Measurements from ENCODE around the gene SCN5A. TPM values are rescaled to one million over a fixed set of nuclear protein-coding genes. Genes with fewer than 3 reads are reported as not detected.
A peak's percentile ranks its signal among the peaks of the same experiment; 100 is the strongest.

The SCN5A gene
- total RNA-seq, 2 donors from 2014 or later, result 4.5 to 5.6 TPM

- Mint-ChIP-seq H3K4me3 (no peak overlapping the region), H3K36me3 (ENCODE audit: low read depth) (no peaks in the 10 kb centered on the region), H3K9me3 (no peaks in the 10 kb centered on the region), H3K4me1 (peaks cover 19% of the 10 kb centered on the region), H3K27me3 (ENCODE audit: insufficient read depth) (peaks cover 12% of the 10 kb centered on the region), H3K27ac (no peak overlapping the region)
- Histone ChIP-seq H3K27me3 (ENCODE audit: control insufficient read depth, insufficient read depth, low read length, poor library complexity, severe bottlenecking) (no peaks in the 10 kb centered on the region), H3K9ac (ENCODE audit: extremely low read depth, low read length, poor library complexity, severe bottlenecking) (no peak overlapping the region), H3K9me3 (ENCODE audit: control insufficient read depth, low read length) (no peaks in the 10 kb centered on the region), H3K36me3 (ENCODE audit: control insufficient read depth, insufficient read depth, low read length) (no peaks in the 10 kb centered on the region), H3K27ac (ENCODE audit: low read depth, low read length) (no peak overlapping the region), H3K4me1 (ENCODE audit: control insufficient read depth, insufficient read depth, low read length) (peaks cover 10% of the 10 kb centered on the region), H3K4me3 (ENCODE audit: low read length) (no peak overlapping the region)
- no peak for TF ChIP-seq CTCF (conservative IDR thresholded peaks at IDR 0.05)
- DNase-seq, result peak; percentile 57
- WGBS, 2 experiments (ENCODE audit: insufficient coverage in 1 of 2, insufficient read length in 1 of 2), result 92 to 94% methylated on average over 8 to 14 of the region's 14 CpGs
Measured at GRCh38 chr3:38579551-38580449, 69.7 kb downstream of the SCN5A start.

- peak; percentile 88 for DNase-seq
- Histone ChIP-seq H3K27ac (ENCODE audit: low read depth, low read length) (no peak overlapping the region), H3K4me1 (ENCODE audit: control insufficient read depth, insufficient read depth, low read length) (peaks cover 10% of the 10 kb centered on the region), H3K9ac (ENCODE audit: extremely low read depth, low read length, poor library complexity, severe bottlenecking) (no peak overlapping the region), H3K27me3 (ENCODE audit: control insufficient read depth, insufficient read depth, low read length, poor library complexity, severe bottlenecking) (no peaks in the 10 kb centered on the region), H3K4me3 (ENCODE audit: low read length) (no peak overlapping the region), H3K9me3 (ENCODE audit: control insufficient read depth, low read length) (no peaks in the 10 kb centered on the region), H3K36me3 (ENCODE audit: control insufficient read depth, insufficient read depth, low read length) (no peaks in the 10 kb centered on the region)
- peak; percentile 12 for TF ChIP-seq CTCF (conservative IDR thresholded peaks at IDR 0.05)
- Mint-ChIP-seq H3K9me3 (peaks cover 2% of the 10 kb centered on the region), H3K4me1 (peaks cover 19% of the 10 kb centered on the region), H3K4me3 (no peak overlapping the region), H3K36me3 (ENCODE audit: low read depth) (no peaks in the 10 kb centered on the region), H3K27ac (no peak overlapping the region), H3K27me3 (ENCODE audit: insufficient read depth) (peaks cover 13% of the 10 kb centered on the region)
- WGBS, 2 experiments (ENCODE audit: insufficient coverage in 1 of 2, insufficient read length in 1 of 2), result 77 to 87% methylated on average over 9 to 12 of the region's 12 CpGs
Measured at GRCh38 chr3:38579141-38579540, 70.3 kb downstream of the SCN5A start.

GRCh38 chr3:38578551-38578950, 70.9 kb downstream of the SCN5A start:
- WGBS, 2 experiments (ENCODE audit: insufficient coverage in 1 of 2, insufficient read length in 1 of 2), result 88 to 91% methylated on average over 6 to 9 of the region's 9 CpGs
- H3K9ac ChIP-seq (ENCODE audit: extremely low read depth, low read length, poor library complexity, severe bottlenecking), result no peak overlapping the region
- Mint-ChIP-seq H3K4me1 (peaks cover 19% of the 10 kb centered on the region), H3K4me3 (no peak overlapping the region), H3K27me3 (ENCODE audit: insufficient read depth) (peaks cover 13% of the 10 kb centered on the region), H3K36me3 (ENCODE audit: low read depth) (no peaks in the 10 kb centered on the region), H3K27ac (no peak overlapping the region), H3K9me3 (peaks cover 2% of the 10 kb centered on the region)
- DNase-seq, result no peak
- peaks cover under 1% of the 10 kb centered on the region for H3K9me3 ChIP-seq (ENCODE audit: control insufficient read depth, low read length)
- no peak overlapping the region for H3K27ac ChIP-seq (ENCODE audit: low read depth, low read length)
- no peak for TF ChIP-seq CTCF (conservative IDR thresholded peaks at IDR 0.05)
- H3K36me3 ChIP-seq (ENCODE audit: control insufficient read depth, insufficient read depth, low read length), result no peaks in the 10 kb centered on the region
- no peaks in the 10 kb centered on the region for H3K27me3 ChIP-seq (ENCODE audit: control insufficient read depth, insufficient read depth, low read length, poor library complexity, severe bottlenecking)
- peaks cover 10% of the 10 kb centered on the region for H3K4me1 ChIP-seq (ENCODE audit: control insufficient read depth, insufficient read depth, low read length)
- H3K4me3 ChIP-seq (ENCODE audit: low read length), result no peak overlapping the region

Measured in endodermal cell (in vitro differentiated cells).